Measurements from ENCODE around the gene SELP. TPM values are rescaled to one million over a fixed set of nuclear protein-coding genes. Genes with fewer than 3 reads are reported as not detected.

SELP gene
- total and polyA plus RNA-seq, 4 donors = 1.7 to 8.1 (median 2.4) TPM

GRCh38 chr1:169588112-169588511 lies 41.8 kb downstream of the SELP start (continued):
- TF ChIP-seq CTCF (IDR thresholded peaks at IDR 0.05; ENCODE audit: low read depth, low read length, missing input control) (no peak), JUND (IDR thresholded peaks at IDR 0.05) (peak; percentile 84 to 89)

GRCh38 chr1:169586395-169587255 lies 43.3 kb downstream of the SELP start, which contains the start of gene F5:
F5 (minus strand) TSS chr1:169586481; CDS start chr1:169586386, 95 bp downstream.
- H3K27ac ChIP-seq (ENCODE audit: low read depth in 1 of 2, low read length in 2 of 2) = peak within 1 kb of the TSS; percentile 91 to 94

More at GRCh38 chr1:169586395-169587255, 43.3 kb downstream of the SELP start, which contains the start of gene F5:
- Histone ChIP-seq H3K9me3 (ENCODE audit: control insufficient read depth in 4 of 4, low read length in 3 of 4) (no peaks in the 10 kb centered on the region), H3K9ac (ENCODE audit: low read depth in 1 of 2, low read length in 2 of 2) (peak within 1 kb of the TSS; percentile 82 to 97), H3K27me3 (ENCODE audit: control insufficient read depth in 4 of 4, insufficient read depth in 4 of 4, low read length in 3 of 4) (no peaks in the 10 kb centered on the region), H3K36me3 (ENCODE audit: control insufficient read depth in 4 of 4, insufficient read depth in 3 of 4, low read depth in 1 of 4, low read length in 3 of 4) (peaks cover 0 to 2% (median under 1%) of the 10 kb centered on the region in 4 donors), H3K4me1 (ENCODE audit: control insufficient read depth in 4 of 4, insufficient read depth in 4 of 4, low read length in 3 of 4) (peaks cover 5 to 35% (median 29%) of the 10 kb centered on the region in 4 donors), H3K4me3 (ENCODE audit: low read depth in 1 of 3, low read length in 3 of 3) (peak within 1 kb of the TSS; percentile 70 to 90 (median 89))
- TF ChIP-seq YY1 (IDR thresholded peaks at IDR 0.05) (peak; percentile 78), NR2F2 (IDR thresholded peaks at IDR 0.05) (no peak), HNF4G (IDR thresholded peaks at IDR 0.05) (no peak), SP1 (IDR thresholded peaks at IDR 0.05) (peak; percentile 79), RAD21 (IDR thresholded peaks at IDR 0.05) (peak; percentile 69 to 80), ATF3 (IDR thresholded peaks at IDR 0.05) (peak; percentile 55), FOXA2 (IDR thresholded peaks at IDR 0.05) (no peak), HNF4A (conservative IDR thresholded peaks at IDR 0.05) (peak; percentile 46 to 69), JUND (IDR thresholded peaks at IDR 0.05) (peak in 1 of 2 donors; percentile 52), MAX (IDR thresholded peaks at IDR 0.05) (peak; percentile 45), ZBTB33 (IDR thresholded peaks at IDR 0.05) (peak; percentile 28), GABPA (IDR thresholded peaks at IDR 0.05 in 1 of 2, conservative IDR thresholded peaks at IDR 0.05 in 1 of 2) (no peak), CTCF (IDR thresholded peaks at IDR 0.05; ENCODE audit: low read depth, low read length, missing input control) (peak; percentile 36), REST (IDR thresholded peaks at IDR 0.05) (peak; percentile 91), FOXA1 (IDR thresholded peaks at IDR 0.05) (no peak), TAF1 (conservative IDR thresholded peaks at IDR 0.05) (peak; percentile 100), RXRA (IDR thresholded peaks at IDR 0.05) (peak; percentile 48 to 75), EGR1 (IDR thresholded peaks at IDR 0.05; ENCODE audit: low read depth in 2 of 2) (no peak)
- 11% methylated on average over 15 of the region's 15 CpGs for WGBS
- peak; percentile 70 for DNase-seq (ENCODE audit: low spot score)

All from liver (tissue), 9 donors.